Glutamatergic neuron (in vitro differentiated cells): ENCODE results near the gene MARCHF4. TPM values are rescaled to one million over a fixed set of nuclear protein-coding genes. Genes with fewer than 3 reads are reported as not detected.

ENCODE experiments used
- DNase-seq: peaks from one replicate; pipeline ENCODE4 v3.0.0; 2022
- H3K27ac Mint-ChIP-seq: one replicate; pipeline ENCODE4 v1.8.0; 2020; ENCODE audit warnings: mild to moderate bottlenecking, mixed read lengths, inconsistent platforms; ENCODE audit not compliant: unreplicated experiment
- H3K27me3 Mint-ChIP-seq: one replicate; pipeline ENCODE4 v1.8.0; 2020; ENCODE audit warnings: mild to moderate bottlenecking, moderate library complexity, mixed read lengths, inconsistent platforms; ENCODE audit not compliant: unreplicated experiment
- H3K36me3 Mint-ChIP-seq: one replicate; pipeline ENCODE4 v1.8.0; 2020; ENCODE audit warnings: mild to moderate bottlenecking, mixed read lengths, inconsistent platforms; ENCODE audit not compliant: unreplicated experiment
- H3K4me1 Mint-ChIP-seq: one replicate; pipeline ENCODE4 v1.8.0; 2020; ENCODE audit warnings: mild to moderate bottlenecking, low read depth, mixed read lengths, inconsistent platforms; ENCODE audit not compliant: unreplicated experiment
- H3K4me3 Mint-ChIP-seq: one replicate; pipeline ENCODE4 v1.8.0; 2020; ENCODE audit warnings: mild to moderate bottlenecking, mixed read lengths, inconsistent platforms; ENCODE audit not compliant: unreplicated experiment
- H3K9me3 Mint-ChIP-seq: one replicate; pipeline ENCODE4 v1.8.0; 2020; ENCODE audit warnings: mild to moderate bottlenecking, moderate library complexity, mixed read lengths, inconsistent platforms; ENCODE audit not compliant: unreplicated experiment
- total RNA-seq: library from RNA; stranded (reverse); fragmentation: NEBNext Ultra II Directional; extraction: Animal tissue kit (Norgen Biotek cat#: 25700); gene quantifications from one replicate; pipeline ENCODE4 v1.2.1, GENCODE V29; 2021; ENCODE audit not compliant: unreplicated experiment
- TF ChIP-seq, protein P1 (sequence below): fragments of 200-600 bp; sonication (generic); IDR thresholded peaks from one replicate; pipeline ENCODE4 v1.5.0; 2021; ENCODE audit not compliant: partially characterized antibody, unreplicated experiment

MARCHF4 gene
- total RNA-seq, 1 donor from 2014 or later = 26.1 TPM

DNA sequence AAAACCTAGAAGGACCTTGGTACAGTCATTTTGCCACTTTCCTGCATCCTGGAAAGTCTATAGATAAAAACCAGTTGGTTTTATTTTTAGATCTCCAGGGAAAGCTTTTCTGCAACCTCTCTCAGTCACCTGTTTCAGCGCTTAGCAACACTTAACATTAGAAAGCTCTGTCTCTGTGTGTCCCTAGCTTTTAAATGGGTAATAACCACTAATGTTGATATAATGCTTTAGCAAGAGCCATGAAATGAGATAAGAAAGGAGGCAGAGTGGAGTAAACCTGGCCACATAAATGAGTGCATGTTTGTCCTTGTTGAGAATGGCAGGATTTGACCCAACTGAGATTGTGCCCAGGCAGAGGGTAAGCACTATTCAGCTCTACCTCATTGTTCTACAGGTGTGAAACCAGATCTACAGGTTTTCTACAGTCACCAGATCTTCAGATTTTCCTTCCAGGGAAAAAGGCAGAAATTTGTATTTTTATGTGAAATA, 44.8 kb downstream of the MARCHF4 start:
- Mint-ChIP-seq H3K27me3 (no peaks in the 10 kb centered on the region), H3K36me3 (no peaks in the 10 kb centered on the region), H3K4me3 (no peak overlapping the region), H3K27ac (no peak overlapping the region), H3K4me1 (no peaks in the 10 kb centered on the region), H3K9me3 (no peaks in the 10 kb centered on the region)
- TF ChIP-seq, protein P1, sequence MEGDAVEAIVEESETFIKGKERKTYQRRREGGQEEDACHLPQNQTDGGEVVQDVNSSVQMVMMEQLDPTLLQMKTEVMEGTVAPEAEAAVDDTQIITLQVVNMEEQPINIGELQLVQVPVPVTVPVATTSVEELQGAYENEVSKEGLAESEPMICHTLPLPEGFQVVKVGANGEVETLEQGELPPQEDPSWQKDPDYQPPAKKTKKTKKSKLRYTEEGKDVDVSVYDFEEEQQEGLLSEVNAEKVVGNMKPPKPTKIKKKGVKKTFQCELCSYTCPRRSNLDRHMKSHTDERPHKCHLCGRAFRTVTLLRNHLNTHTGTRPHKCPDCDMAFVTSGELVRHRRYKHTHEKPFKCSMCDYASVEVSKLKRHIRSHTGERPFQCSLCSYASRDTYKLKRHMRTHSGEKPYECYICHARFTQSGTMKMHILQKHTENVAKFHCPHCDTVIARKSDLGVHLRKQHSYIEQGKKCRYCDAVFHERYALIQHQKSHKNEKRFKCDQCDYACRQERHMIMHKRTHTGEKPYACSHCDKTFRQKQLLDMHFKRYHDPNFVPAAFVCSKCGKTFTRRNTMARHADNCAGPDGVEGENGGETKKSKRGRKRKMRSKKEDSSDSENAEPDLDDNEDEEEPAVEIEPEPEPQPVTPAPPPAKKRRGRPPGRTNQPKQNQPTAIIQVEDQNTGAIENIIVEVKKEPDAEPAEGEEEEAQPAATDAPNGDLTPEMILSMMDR = no peak
- no peak for DNase-seq

Other genes starting within 250 kb of the MARCHF4 start
- 36.6 TPM for gene SMARCAL1, start 40.0 kb upstream of the MARCHF4 start, total RNA-seq
- 1,757 TPM for gene RPL37A, start 126.4 kb upstream of the MARCHF4 start, total RNA-seq